D341Med (cell line): ENCODE results near the gene GMPR.

Experiments used
- DNase-seq: peaks from one replicate; pipeline ENCODE4 v3.0.0; 2012; ENCODE audit warnings: low spot score

Gene GMPR

GRCh38 chr6:16273256-16273655, 34.9 kb downstream of the GMPR start:
- no peak for DNase-seq

- no peak for DNase-seq
These were observed 36.1 kb downstream of the GMPR start for GRCh38 chr6:16274483-16274882.

GRCh38 chr6:16274885-16275589, 36.6 kb downstream of the GMPR start:
- no peak for DNase-seq

- DNase-seq = peak; percentile 39
These were observed 39.0 kb downstream of the GMPR start for GRCh38 chr6:16277101-16277981.

GRCh38 chr6:16278048-16278724, 39.8 kb downstream of the GMPR start:
- DNase-seq = no peak

GRCh38 chr6:16278750-16279149, 40.4 kb downstream of the GMPR start:
- DNase-seq = no peak

GRCh38 chr6:16279243-16279642, 40.9 kb downstream of the GMPR start:
- DNase-seq = no peak

GRCh38 chr6:16282370-16282769, 44.0 kb downstream of the GMPR start:
- DNase-seq = no peak

- DNase-seq = no peak
These were observed 46.1 kb downstream of the GMPR start for GRCh38 chr6:16284472-16284871.

- DNase-seq = no peak
These were observed 47.2 kb downstream of the GMPR start for GRCh38 chr6:16285467-16286150.

GRCh38 chr6:16286151-16286522, 47.8 kb downstream of the GMPR start:
- DNase-seq = peak; percentile 53

- no peak for DNase-seq
These were observed 49.8 kb downstream of the GMPR start for GRCh38 chr6:16288163-16288562.

- no peak for DNase-seq
These were observed 53.4 kb downstream of the GMPR start for GRCh38 chr6:16291739-16292138.

- no peak for DNase-seq
These were observed 54.0 kb downstream of the GMPR start for GRCh38 chr6:16292432-16292831.

GRCh38 chr6:16292942-16293341, 54.6 kb downstream of the GMPR start:
- DNase-seq = no peak

GRCh38 chr6:16294371-16294770, 56.0 kb downstream of the GMPR start:
- DNase-seq = no peak

- DNase-seq = no peak
These were observed 56.7 kb downstream of the GMPR start for GRCh38 chr6:16295060-16295459.

GRCh38 chr6:16295471-16295870, 57.1 kb downstream of the GMPR start:
- DNase-seq = no peak

- no peak for DNase-seq
These were observed 57.8 kb downstream of the GMPR start for GRCh38 chr6:16296061-16296670.

- DNase-seq = no peak
These were observed 61.5 kb downstream of the GMPR start for GRCh38 chr6:16299861-16300260.

GRCh38 chr6:16301511-16301910, 63.1 kb downstream of the GMPR start:
- DNase-seq = no peak
